ENCODE data around the gene ZNF718. TPM values are rescaled to one million over a fixed set of nuclear protein-coding genes. Genes with fewer than 3 reads are reported as not detected.
A peak's percentile ranks its signal among the peaks of the same experiment; 100 is the strongest.
"Not testable (repeated sequence)": the region's sequence is repeated elsewhere in the genome, so short reads cannot be mapped to it uniquely, and the experiment has no call there.

ZNF718 gene
- total RNA-seq: 1 to 10 TPM; 4.0 to 7.1 TPM
- long read RNA-seq: 0 reads

GRCh38 chr4:124275-125081 is at the start of gene ZNF718:
Gene ZNF718, plus strand, starts transcription at chr4:124501. Its CDS starts 170 bp downstream, at chr4:124671.
- ATAC-seq: peak; percentile 99 to 100
- intact Hi-C loops (cut with DNase I): no loop called here
- DNase-seq: peak; percentile 94

DNA sequence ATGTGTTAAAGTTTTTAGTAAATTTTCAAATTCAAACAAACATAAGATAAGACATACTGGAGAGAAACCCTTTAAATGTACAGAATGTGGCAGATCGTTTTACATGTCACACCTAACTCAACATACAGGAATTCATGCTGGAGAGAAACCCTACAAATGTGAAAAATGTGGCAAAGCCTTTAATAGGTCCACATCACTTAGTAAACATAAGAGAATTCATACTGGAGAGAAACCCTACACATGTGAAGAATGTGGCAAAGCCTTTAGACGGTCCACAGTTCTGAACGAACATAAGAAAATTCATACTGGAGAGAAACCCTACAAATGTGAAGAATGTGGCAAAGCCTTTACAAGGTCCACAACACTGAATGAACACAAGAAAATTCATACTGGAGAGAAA is 38.4 kb upstream of the ZNF718 start:
- ATAC-seq (no peak), DNase-seq (no peak)
- intact Hi-C loops (cut with DNase I): no loop called here

DNA sequence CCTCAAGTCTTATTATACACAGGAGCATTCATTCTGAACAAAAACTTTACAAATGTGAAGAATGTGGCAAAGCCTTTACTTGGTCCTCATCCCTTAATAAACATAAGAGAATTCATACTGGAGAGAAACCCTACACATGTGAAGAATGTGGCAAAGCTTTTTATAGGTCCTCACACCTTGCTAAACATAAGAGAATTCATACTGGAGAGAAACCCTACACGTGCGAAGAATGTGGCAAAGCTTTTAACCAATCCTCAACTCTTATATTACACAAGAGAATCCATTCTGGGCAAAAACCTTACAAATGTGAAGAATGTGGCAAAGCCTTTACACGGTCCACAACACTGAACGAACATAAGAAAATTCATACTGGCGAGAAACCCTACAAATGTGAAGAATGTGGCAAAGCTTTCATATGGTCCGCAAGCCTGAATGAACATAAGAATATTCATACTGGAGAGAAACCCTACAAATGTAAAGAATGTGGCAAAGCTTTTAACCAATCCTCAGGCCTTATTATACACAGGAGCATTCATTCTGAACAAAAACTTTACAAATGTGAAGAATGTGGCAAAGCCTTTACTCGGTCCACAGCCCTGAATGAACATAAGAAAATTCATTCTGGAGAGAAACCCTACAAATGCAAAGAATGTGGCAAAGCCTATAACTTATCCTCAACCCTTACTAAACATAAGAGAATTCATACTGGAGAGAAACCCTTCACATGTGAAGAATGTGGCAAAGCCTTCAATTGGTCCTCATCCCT is 37.6 kb upstream of the ZNF718 start:
- DNase-seq; intact Hi-C loops (cut with DNase I); ATAC-seq: not testable (repeated sequence)

DNA sequence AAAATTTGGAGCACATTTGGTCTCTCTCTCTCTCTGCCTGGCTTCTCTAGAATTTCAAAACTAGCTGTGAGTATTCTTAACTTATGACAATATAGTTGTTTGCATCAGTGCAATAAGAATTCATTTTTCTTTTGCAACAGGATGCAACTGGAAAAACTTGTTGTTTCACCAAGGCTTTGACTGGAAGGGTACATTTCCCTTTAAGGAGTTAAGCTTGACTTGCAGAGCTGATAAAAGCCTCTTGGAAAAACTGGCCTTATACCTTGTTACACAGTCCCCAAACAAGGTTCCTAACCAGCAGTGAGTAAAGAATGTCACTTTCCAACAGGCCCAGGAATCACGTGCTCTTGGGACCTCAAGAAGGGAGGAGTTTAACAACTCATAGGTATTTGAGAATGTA is 25.9 kb upstream of the ZNF718 start:
- intact Hi-C loops (cut with DNase I): no loop called here
- ATAC-seq: no peak
- DNase-seq: no peak

DNA sequence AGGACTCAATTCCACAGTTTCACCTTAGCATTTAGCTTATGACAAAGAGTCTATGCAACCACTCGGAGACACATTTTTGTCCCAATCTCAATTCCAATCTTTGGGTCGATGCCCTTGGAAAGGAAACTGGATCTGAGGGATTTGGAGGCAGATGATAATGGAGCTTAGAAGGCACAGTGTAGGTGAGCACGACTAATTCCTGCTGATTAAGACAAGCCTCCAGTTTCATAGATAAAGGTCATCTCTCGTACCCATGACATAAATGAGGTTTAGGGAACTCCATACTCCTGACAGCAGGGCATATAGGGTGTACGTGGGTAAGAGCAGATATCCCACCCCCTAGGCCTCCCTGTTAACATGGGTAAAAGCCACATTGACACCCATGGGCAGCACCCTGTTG is 24.4 kb upstream of the ZNF718 start:
- DNase-seq (no peak), ATAC-seq (no peak)
- intact Hi-C loops (cut with DNase I): no loop called here

DNA sequence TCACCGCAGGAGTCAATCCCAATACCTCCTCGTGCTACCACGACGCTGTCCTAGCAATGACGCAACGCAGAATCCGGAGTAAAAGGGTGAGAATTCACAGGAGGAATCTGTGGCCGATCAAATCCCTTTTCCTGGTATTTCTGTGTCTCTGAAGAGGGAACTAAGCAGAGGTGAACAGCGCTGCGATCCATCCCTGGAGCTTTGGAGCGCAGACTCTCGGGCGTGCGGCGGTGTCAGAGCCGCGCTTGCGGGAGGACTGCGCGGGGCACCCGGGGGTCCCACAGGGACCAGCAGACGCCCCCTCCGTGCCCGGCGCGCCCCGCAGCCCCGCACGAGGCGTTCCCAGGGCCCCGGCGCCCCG is 17.2 kb upstream of the ZNF718 start:
- ATAC-seq: no peak
- no peak for DNase-seq
- intact Hi-C loops (cut with DNase I): no loop called here

DNA sequence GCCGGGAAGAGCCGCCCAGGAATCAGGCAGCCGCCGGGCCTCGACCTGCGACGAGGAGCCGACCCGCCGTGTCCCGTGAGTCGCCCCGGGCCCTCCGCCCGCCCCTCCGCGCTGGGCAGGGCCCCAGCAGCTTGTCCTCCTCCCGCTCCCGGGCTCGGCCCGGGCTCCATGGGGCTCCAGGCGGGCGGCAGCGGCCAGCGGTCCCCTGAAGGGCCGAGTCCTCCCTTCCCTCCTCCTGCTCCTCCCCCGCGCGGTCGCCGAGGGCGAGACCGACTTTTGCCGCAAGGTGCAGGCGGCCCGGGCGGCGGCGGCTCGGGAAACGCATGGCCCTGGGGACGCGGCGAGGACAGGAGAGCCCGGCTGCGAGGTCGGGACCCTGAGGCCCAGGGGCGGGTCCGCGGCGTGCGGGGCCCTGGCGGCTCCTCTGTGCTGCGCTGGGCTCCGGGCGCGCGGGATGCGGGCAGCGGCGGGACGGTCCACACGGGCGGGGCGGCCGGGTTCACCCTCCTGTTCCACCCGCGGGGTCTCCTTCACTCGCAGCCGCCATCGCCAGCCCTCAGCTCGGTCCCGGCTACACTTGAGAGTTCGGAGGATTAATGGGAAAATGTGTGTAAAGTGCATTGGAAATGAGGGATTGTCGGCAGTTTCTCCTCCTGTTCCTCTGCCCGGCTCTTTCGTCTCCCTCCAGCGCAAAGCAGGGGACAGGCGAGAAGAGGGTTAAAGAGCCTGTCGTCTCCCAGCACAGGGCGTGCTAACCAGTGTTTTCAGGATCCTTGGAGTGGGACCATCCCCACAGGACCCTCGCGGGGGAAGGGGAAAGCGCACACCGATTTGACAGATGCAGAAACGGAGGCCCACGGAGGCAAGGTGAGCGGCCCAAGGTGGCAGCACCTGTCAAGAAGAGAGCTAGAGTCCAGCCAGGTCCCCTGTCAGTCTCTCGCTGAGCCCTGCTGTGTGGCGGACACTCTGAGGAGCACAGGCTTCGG is 16.6 kb upstream of the ZNF718 start:
- ATAC-seq (no peak), DNase-seq (no peak)
- intact Hi-C loops (cut with DNase I): no loop called here

DNA sequence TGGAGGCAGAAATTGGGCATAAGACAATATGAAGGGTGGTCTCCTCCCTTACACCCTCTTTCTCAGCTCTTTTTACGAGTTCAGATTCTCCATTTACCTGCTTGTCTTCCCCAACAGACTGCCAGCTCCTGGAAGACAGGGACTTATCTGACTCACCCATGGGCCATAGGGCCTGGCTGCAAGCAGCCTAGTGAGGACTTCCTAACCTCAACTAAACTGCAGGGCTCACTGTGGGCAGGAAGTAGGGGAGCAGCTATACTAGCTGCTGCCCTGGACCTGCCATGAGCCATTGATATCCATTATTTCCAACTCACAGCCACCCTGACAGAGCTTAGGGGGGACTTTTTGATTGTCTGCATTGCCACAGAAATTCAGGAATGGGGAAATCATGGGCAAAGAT is 11.5 kb upstream of the ZNF718 start:
- DNase-seq (no peak), ATAC-seq (no peak)
- intact Hi-C loops (cut with DNase I): no loop called here

DNA sequence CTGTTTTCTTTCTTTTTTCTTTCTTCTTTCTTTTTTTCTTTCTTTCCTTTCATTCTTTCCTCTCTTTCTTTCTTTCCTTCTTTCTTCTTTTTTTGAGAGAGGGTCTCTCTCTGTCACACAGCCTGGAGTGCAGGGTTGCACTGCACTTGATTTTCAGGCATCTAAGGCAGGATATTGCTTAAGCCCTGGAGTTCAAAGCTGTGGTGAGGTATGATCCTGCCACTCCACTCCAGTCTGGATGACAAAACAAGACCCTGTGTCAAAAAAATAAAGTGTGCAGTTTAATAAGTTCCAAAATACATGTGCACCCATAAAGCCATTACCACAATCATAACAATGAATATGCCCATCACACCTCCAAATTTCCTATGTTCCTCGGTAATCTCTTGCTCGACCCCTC is 10.6 kb upstream of the ZNF718 start:
- intact Hi-C loops (cut with DNase I): no loop called here
- no peak for ATAC-seq

DNA sequence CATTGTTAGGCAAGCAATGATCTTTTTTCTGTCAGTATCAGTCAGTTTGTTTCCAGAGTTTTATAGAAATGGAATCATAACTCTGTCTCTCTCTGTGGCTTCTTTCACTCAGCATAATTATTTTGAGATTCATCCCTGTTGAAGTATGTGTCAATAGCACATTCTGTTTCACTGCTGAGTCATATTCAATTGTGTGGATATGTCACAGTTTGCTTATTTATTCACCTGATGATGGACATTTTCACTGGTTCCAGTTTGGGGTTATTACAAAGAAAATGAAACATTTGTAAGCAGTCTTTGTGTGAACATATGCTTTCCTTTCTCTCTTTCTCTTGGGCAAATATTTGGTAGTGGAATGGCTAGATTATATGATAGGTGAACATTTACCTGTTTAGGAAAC is 10.2 kb upstream of the ZNF718 start:
- DNase-seq: no peak
- intact Hi-C loops (cut with DNase I): no loop called here
- ATAC-seq: no peak

More for the DNA sequence above, 10.6 kb upstream of the ZNF718 start:
- DNase-seq: no peak

GRCh38 chr4:116499-116898 is 7.8 kb upstream of the ZNF718 start:
- DNase-seq: no peak
- no peak for ATAC-seq
- intact Hi-C loops (cut with DNase I): no loop called here

DNA sequence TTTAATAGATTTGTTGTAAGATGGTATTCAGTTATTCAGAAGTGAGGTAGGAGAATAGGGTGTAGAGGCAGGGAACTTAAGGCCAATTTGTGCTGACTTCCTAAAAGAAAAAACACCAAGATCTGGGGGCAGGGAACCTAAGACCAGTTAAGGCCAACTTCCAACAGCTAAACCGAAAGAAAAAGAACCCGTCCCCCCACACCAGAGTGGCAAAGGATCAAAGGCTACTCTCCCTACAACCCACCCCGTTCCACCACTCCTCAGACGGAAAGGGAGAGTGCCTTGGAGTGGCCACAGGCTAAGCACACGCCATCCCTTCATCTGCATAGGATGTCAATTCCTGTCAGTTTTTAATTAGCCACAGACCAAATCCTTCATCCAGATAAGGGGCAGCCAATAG is 3.7 kb upstream of the ZNF718 start:
- intact Hi-C loops (cut with DNase I): no loop called here
- DNase-seq: no peak

GRCh38 chr4:121408-122084 is 2.8 kb upstream of the ZNF718 start:
- DNase-seq (no peak), ATAC-seq (no peak)
- intact Hi-C loops (cut with DNase I): no loop called here

More for the DNA sequence above, 3.7 kb upstream of the ZNF718 start:
- no peak for ATAC-seq

GRCh38 chr4:123922-124274 is 403 bp upstream of the ZNF718 start:
- DNase-seq; ATAC-seq; intact Hi-C loops (cut with DNase I): not testable (repeated sequence)

DNA sequence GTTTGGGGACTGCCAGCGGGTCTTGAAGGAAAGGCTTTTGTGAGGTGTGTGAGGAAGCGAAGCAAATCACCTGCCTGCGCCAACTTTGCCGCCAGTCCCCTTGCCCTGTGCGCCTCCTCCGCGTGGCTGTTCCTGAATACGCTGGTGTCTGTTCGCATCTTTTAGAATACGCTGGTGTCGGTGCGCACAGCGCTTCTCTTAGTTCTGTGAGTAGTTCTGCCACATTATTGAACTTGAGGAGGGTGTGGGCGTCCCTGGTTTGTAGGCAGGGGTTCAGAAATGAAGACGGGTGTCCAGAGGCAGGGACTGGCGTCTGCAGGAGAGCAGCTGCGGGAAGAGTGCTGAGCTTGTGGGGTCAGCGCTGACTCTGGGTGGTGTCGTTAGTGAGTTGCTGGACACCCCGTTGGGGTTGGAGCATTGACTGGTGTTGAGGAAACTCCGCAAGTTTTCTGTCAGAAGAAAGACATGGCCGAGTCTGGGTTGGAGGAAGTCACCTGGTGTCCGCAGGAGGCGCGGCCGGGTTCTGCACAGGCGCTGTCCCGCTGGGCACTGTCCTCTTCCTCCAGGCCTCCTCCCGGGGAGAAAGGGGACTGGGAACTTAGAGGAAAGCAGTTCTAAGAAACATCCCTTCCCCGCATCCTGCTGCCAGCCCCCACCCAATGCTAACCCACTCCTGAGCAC is 930 bp downstream of the ZNF718 start:
- peak; percentile 56 for ATAC-seq
- peak; percentile 36 for DNase-seq
- intact Hi-C loops (cut with DNase I): no loop called here

- no peak for ATAC-seq
- intact Hi-C loops (cut with DNase I): no loop called here
- DNase-seq: no peak
Observed at GRCh38 chr4:125833-126232, 1.5 kb downstream of the ZNF718 start.

DNA sequence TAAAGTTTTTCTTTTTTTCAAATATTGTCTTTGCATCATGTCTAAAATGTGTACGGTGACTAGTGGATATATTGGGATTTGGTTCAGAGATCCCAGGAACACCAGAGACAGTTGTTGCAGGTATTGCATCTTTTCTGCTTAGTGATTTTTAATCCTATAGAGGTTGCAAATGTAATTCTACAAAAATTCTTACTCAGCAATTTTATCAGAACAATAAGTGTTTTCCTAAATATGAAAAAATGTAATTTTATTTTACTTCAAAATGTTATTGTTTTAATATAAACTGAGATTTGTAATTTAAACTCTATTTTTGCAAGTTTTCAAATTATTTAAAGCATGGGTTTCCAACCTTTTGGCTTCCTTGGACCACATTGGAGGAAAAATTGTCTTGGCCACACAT is 8.2 kb downstream of the ZNF718 start:
- intact Hi-C loops (cut with DNase I): no loop called here
- ATAC-seq (no peak), DNase-seq (no peak)

DNA sequence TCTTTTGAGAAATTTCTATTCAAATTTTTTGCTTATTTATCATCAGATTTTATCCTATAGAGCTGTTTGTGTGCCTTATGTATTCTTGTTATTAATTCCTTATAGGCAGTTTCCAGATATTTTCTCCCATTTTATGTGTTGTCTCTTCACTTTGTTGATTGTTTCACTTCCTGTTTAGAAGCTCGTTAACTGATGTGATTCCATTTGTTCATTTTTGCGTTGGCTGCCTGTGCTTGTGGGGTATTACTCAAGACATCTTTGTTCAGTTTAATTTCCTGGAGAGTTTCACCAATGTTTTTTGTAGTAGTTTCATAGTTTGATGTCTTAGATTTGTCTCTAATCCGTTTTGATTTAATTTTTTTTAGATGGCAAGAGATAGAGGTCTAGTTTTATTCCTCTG is 14.6 kb downstream of the ZNF718 start:
- ATAC-seq (no peak), DNase-seq (no peak)
- intact Hi-C loops (cut with DNase I): no loop called here

GRCh38 chr4:139691-140090 is 15.4 kb downstream of the ZNF718 start:
- intact Hi-C loops (cut with DNase I): no loop called here
- ATAC-seq: no peak
- no peak for DNase-seq

All from left cardiac atrium (tissue), 4 donors.